HG02798 (cell line): Measurements from ENCODE around the gene CCDC183.
A peak's percentile ranks its signal among the peaks of the same experiment; 100 is the strongest.
"Not testable (repeated sequence)": the region's sequence is repeated elsewhere in the genome, so short reads cannot be mapped to it uniquely, and the experiment has no call there.

ENCODE experiments used
- ATAC-seq: cut with Tn5 transposase; IDR thresholded peaks from one replicate; pipeline ENCODE4 v1.9.1; 2021; ENCODE audit warnings: mild to moderate bottlenecking; ENCODE audit not compliant: unreplicated experiment, poor library complexity

Gene CCDC183

DNA sequence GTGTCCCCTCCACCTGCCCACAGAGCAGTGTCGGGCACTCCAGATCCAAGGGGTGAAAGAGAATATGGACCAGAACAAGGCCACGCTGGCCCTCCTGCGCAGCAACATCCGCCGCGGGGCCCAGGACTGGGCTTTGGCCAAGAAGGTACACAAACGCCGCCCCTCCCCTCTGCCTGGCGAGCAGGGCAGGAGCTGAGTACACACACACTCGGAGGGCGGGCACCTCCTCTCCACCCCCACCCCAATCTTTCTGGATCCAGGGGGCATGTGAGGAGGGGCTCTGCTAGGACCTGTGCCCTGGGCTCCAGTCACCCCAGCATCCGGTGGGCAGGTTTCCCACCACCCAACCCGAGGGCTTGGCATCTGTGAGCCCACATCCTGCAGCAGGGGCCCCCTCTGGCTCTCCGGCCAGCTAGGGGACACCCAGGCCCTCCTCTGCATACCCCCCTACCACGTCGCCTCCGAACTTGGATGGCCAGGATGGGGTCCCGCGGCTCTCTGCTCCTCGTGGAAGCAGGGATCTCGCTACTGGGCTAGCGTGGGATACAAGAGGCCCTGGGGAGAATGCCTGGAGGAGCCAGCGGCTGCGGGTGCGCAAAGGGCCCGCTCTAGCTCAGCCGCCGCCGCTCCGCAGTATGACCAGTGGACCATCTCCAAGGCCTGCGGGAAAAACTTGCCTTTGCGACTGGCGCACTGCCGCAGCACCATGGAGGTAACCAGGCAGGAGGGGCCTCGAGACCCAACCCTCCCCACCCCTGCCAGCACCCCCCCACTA lies 3.1 kb downstream of the CCDC183 start:
- no peak for ATAC-seq

DNA sequence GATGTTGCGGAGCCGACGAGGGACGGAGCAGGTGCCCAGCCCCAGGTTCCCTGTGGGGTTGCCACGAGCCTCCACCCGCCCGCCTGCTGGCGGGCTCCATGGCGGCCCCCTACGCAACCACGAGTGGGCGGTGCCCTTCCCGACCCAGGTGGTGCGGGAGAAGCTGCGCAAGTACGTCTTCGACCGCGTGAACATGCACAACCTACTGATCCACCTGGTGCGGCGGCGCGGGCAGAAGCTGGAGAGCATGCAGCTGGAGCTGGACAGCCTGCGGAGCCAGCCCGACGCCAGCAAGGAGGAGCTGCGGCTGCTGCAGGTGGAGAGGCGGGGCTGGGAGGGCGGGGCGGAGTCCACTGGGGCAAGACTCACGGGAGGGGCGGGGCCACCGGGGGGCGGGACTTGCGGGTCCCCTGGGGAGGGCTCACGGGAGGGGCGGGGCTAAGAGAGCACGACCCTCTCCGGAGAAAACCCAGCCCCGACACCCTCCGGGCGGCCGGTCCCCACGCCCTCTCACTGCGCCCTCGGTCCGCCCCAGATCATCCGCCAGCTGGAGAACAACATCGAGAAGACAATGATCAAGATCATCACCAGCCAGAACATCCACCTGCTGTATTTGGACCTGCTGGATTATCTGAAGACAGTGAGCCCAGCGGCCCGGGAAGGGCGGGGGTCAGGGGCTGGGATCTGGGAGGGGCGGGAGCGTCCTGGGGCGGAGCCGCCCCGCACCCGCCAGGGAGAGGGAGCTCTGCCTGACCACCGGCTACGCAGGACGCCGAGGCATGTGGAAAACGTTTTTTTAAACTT lies 3.9 kb downstream of the CCDC183 start:
- ATAC-seq, result peak; percentile 58

DNA sequence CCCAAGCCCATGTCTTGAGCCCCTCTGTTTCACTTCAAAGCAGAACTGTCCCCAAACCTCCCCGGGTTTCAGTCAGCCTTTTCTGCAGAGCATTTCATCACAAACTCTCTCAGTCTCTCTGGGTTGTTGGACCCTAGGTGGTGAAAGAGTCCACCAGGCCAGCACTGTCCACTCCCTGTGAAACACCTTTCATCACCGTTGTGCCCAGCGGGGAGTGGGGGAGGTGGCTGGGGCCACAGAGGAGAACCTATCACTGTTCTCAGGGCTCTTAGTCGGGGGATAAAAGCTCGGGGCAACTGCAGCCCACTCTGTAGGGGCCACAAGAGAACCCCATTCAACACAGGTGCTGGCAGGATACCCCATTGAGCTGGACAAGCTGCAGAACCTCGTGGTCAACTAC lies 6.2 kb downstream of the CCDC183 start:
- ATAC-seq, result no peak

DNA sequence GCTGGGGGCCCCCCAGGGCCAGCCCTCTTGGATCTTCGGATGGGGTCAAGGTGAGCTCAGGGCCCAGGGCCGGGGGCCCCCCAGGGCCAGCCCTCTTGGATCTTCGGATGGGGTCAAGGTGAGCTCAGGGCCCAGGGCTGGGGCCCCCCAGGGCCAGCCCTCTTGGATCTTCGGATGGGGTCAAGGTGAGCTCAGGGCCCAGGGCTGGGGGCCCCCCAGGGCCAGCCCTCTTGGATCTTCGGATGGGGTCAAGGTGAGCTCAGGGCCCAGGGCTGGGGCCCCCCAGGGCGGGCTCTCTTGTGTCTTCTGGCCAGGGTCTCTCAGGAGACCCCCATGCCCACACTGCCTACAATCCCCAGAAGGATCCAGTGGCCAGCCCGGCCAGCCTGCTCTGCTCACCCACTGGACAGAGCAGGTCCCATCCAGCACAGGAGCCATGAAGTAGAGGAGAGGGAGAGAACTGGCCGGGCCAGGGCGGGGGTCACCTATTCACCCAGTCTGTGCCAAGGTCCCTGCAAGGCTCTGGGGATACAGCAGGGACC lies 6.9 kb downstream of the CCDC183 start:
- ATAC-seq, result not testable (repeated sequence)

DNA sequence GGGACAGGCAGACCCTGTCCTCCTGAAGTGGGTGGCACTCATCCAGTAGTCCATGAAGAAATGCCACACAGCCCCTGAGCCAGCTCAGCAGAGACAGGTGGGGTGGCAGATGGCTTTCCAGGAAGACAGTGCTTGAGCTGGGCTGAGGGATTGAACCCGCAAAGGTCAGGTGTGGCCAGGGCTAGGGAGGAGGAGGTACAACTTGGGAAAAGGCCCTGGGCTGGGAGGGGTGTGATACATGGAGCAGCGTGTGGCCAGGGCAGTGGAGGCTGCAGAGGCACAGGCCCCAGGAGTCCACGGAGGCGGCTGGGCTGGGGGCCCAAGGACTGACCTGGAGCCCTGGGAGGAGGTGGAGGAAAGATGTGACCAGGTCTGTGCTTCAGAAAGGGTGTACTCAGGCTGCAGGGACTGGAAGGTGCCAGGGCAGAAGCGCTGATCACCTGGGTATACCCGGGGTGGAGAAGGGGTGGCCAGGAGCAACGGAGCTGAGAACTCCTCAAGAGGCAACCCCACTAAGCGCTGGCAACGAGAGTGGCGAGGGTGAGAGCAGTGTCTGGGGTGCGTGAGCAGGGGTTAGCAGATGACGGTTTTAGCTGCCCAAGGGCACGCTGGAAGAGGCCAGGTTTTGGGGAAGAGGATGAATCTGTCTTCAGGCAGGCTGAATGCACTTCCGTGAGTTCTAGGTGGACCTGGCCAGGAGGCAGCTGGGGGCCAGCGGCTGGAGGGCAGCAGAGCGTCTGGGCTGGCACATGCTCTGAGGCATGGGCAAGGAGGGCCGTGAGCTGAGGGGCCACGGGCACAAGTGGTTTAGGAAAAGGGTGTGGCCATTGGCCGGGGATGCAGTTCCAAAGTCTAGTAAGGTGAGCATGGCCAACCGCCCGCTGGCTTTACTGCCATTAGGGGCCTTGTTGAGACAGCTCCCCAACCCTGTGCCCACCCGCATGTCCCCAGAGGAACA lies 7.7 kb downstream of the CCDC183 start:
- ATAC-seq, result no peak

DNA sequence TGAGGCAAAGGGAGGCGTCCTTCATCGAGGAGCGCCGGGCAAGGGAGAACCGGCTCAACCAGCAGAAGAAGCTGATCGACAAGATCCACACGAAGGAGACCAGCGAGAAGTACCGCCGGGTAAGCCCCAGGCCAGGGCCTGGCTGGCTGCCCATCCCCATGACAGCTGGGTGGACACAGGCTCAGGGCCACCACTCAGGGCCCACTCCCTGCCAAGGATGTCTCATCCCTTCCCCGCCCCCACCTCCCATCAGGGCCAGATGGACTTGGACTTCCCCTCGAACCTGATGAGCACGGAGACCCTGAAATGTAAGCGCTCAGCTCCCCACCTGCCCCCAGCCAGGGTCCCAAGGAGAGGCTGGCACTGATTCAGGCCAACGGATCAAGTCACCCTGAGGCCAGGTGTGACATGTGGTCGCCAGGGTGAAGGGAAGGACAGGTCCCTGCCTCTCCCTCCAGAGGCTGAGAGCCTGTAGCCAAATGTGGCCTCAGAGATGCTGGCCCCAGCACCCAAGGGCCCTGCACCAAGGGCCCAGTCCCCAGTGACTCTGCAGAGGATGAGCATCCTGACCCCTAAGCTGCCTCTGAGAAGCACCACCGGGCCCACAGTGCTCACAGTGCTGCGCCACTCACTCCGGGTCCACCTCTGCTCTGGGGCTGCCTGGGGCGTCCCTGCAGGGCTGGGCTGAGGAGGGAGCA lies 8.5 kb downstream of the CCDC183 start:
- ATAC-seq, result no peak

DNA sequence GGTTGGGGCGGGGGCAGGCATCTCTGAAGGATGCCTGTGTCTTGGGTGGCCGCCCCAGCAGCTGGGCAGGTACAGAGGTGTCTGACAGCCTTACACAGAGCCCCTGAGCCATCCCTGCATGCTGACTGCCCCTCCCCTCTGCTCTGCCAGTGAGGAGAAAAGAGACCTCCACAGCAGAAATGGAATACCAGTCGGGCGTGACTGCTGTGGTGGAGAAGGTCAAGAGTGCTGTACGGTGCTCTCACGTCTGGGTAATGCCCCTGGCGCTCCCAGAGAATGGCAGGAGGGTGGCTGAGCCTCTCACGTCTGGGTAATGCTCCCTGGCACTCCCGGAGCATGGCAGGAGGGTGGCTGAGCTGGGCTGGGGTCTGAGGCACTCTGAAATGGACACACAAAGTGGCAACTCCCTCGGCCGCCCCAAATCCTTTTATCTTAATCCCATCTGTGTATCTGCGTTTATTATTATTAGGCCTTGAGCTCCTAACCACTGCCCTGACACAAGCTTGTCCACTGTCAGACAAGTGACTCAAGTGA lies 9.1 kb downstream of the CCDC183 start:
- ATAC-seq, result no peak

DNA sequence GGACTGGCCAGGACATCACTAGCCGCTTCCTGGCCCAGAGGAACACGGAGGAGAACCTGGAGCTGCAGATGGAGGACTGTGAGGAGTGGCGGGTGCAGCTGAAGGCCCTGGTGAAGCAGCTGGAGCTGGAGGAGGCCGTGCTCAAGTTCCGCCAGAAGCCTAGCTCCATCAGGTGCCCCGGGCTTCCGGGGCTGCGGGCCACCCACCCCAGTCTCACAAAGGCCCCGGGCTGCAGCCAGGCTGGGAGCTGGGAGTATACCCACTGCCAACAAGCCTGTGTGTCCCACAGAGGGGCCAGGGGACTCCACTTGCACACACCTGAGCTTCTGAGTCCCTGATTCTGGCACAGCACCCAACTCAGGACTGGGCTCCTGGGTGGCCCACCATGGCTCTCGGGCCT lies 9.9 kb downstream of the CCDC183 start:
- no peak for ATAC-seq

DNA sequence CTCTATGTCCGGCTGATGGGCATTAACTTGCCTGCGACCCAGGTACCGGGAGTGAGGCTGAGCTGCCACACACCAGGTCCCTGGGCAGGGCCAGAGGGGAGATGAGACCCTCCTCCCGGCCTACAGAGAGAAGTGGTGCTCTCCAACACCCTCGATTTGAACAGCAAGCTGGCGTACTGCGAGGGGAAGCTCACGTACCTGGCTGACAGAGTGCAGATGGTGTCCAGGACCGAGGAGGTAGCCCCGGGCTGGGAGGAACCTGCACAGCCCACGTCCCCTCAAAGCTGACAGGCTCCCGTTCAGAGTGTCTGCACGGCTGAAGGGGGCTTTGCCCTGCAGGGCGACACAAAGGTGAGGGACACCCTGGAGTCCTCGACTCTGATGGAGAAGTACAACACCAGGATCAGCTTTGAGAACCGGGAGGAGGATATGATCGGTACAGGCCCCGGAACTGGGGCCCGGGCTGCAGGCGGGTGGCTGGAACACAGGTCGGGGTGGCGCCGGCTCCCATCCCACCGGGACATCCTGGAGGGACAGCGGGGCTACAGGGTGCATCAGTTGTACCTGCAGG lies 10.6 kb downstream of the CCDC183 start:
- ATAC-seq, result no peak

DNA sequence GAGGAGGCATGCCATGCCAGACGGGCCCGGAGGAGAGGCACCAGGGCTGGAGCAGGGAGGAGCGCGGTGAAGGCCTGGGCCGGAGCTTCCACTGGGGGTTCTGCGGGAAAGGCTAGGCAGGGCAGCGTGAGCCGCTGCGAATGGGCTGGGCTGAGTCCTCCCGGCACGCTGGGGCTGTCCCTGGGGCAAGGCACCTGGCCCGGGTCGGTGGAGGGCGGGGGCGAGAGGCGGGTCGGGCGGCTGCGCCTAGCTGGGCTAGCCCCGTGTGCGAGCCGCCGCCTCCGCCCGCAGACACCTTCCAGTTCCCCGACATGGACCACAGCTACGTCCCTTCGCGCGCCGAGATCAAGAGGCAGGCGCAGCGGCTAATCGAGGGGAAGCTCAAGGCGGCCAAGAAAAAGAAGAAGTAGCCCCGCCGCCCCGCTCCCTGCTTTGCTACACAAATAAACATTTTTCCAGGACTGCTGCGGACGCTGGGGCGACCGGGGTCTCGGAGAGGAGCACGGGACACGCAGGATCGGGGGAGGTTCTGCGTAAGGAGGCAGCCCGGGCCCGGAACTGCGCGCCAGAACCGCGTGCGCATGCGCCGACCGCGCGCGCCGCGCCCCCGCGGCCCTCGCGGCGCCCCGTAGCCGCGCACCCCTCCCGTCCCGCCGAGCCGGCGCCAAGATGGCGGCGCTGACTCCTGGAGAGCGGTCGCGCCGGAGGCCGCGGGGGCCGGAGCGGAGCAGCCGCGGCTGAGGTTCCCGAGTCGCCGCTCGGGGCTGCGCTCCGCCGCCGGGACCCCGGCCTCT lies 11.3 kb downstream of the CCDC183 start, which contains the start of gene RABL6:
RABL6 (plus strand) TSS at position 668 of the 794 bp plus-strand sequence. CDS start 249 bp downstream, outside the sequence.
- ATAC-seq, result peak; percentile 82

DNA sequence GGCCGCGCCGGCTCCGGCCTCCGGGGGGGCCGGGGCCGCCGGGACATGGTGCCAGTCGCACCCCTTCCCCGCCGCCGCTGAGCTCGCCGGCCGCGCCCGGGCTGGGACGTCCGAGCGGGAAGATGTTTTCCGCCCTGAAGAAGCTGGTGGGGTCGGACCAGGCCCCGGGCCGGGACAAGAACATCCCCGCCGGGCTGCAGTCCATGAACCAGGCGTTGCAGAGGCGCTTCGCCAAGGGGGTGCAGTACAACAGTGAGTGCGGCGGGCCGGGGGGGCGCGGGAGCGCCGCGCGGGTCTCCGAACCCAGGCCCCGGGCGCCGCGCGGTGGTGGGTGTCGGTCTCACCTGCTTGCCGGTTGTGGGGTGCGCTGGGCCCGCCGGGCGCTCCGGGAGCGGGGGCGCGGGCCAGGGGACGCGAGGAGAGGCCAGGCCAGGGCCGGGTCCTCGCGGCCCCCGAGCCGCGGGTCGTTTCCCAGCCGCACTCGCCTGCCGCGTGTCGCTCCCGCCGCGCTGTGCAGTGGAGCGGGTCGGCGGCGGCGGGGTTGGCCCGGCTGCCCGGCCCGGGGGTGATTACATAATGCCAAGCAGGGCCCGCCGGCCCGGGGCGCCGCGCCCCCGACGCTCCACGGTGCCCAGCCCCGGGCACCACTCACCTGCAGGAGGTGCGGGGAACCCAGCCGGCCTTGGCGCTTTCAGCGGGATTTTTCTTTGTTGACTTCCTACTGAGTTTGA lies 12.1 kb downstream of the CCDC183 start:
- peak; percentile 29 for ATAC-seq

DNA sequence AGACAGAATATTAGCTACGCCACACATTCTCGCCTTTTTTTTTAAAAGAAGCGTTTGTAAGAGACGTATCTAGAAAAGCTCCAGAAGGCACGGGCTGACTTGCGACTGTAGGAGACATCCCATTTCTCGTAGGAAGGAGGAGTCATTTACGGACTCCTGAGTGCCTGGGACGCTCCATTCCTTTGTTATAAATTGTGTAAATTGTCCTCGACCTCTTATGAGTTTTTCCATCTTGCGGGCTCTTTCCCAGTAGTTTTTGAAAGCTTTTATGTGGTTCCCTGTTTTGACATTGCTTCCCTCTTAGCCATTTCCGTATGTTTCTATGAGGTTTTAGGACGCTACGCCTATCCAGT lies 12.6 kb downstream of the CCDC183 start:
- ATAC-seq, result no peak

DNA sequence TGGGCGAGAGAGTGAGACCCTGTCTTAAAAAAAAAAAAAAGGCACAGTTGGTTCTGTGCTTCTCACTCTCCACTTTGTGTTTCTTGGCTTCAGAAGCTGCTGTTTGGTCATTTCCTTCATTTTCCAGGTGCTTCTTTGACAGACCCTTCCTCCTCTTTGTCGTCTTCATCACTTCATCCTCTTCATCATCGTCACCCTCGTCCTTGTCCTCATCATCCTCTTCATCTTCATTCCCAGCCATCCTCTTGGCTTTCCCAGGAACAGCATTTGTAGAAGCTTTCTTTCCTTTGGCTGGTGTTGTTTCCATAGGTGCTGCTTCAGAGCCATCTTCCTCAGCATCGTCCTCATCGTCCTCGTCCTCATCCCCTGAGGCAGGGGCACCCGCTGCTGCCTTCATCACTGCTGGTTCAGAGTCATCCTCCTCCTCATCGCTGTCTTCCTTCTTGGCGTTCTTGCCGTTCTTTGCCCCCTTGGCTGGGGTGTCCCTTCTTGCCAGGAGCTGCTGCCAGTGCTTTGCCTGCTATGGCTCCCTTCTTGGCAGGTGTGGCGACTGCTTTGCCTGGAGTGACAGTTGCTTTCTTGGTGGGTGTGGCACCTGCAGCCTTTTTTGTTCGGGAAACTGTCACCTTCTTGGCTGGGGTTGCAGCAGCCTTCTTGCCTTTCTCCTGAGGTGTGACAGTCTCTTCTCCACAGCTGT lies 18.7 kb downstream of the CCDC183 start:
- ATAC-seq, result no peak

DNA sequence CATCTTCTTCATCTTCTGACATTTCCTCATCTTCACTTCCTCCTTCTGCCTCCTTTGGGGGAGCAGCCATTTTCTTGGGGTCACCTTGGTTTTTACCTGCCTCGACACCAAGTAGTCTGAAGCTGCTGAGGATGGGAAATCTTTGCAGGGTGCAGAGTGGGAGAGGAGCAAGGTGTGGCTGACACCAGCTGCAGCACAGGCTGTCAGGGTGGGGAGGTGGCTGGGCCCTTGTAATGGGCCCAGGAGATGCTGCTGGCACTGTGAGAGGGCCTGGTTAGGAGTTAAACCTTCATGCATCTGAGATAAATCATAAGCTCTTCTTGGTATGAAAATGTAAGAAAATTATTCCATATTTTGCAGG lies 19.3 kb downstream of the CCDC183 start:
- ATAC-seq, result no peak

DNA sequence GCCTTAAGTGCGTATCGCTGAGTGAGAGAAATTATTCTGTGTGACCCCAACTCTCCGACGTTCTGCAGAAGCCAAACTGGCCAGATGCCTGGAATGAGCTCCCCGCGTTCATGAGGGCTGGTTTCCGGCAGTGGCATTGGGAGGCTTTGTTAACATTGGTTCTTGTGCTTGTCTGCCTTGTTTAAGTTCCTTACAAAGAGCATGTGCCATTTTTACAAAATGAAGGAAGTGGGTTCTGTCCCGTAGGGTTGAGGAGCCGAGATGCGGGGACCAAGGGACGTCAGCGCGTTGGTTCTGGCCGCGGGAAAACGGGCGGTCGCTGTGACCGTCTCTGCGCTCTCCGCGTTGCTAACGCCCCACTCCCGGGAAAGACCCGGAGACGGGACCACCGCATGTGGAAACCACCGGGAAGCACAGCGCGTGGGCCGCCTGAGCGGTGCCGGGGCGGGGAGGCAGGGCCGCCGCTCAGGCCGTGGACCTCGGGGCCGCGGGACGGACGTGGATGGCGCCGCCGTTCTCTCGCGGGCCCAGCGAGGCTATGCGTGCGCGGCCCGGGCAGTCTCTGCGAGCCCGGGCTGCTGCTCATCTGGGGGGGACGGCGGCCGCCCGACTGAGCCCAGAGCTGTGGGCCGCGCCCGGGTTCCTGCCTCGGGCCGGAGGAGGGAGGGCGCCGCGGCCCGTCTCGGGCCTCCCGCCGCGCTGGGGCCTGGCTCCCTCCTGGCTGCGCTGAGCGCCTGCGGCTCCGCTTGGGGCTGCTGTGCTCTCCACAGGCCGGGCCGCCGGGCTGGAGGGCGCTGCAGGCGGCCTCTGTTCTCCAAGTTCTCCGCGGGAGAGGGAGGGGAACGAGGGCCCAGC lies 25.1 kb downstream of the CCDC183 start:
- no peak for ATAC-seq

DNA sequence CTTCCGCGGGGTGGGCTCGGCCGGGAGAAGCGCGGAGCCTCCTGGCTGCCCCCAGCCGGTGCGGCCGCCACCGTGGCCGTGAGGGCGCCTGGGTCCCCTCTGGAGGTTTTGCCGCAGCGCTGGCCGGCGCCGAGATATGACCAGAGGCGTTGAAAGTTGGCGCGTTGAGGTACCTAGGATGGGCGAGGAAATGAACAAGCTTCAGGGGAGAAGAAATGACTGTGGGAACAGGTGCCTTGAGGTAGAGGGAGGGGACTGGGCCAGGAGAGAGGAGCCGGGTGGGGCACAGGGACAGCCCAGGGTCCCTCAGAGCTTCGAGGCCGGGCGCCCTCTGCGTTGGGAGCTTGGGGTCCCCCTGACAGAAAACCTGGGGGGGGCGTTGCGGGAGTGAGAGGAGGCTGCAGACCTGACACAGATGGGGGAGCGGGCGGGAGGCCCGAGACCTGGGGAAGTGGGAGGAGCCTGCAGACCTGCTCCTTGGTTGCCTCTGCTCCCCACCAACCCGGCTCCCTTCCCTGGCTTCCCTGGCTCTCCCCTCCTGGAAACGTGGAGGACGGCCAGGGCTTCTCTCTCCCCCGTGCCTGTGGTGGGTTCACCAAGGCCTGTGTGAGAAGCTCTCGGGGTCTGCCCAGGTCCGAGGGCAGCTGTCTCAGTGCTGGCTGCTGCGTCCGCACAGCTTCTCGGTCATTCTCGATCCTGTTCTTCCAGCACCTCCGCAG lies 25.8 kb downstream of the CCDC183 start:
- ATAC-seq, result no peak
